Umbilical cord (tissue), 2 donors: Measurements from ENCODE around the gene B4GALT7. TPM values are rescaled to one million over a fixed set of nuclear protein-coding genes. Genes with fewer than 3 reads are reported as not detected.
A peak's percentile ranks its signal among the peaks of the same experiment; 100 is the strongest.

Experiments
- DNase-seq: peaks from one replicate; pipeline ENCODE4 v3.0.0-alpha.2; 2015; ENCODE audit warnings: low spot score
- total RNA-seq: library from RNA; depleted of rRNA; stranded (reverse); fragments of >200 nt; gene quantifications from one replicate; pipeline ENCODE4 v1.2.3, GENCODE V29; 2014; ENCODE audit warnings: low replicate concordance; ENCODE audit not compliant: insufficient read depth

The B4GALT7 gene
- total RNA-seq, 1 donor from 2014 or later: 26.0 TPM

- no peak for DNase-seq
Measured at GRCh38 chr5:177593511-177593910, 6.4 kb upstream of the B4GALT7 start.

GRCh38 chr5:177594071-177594470 lies 5.9 kb upstream of the B4GALT7 start:
- DNase-seq: no peak

GRCh38 chr5:177595026-177595585 lies 4.8 kb upstream of the B4GALT7 start:
- no peak for DNase-seq

- no peak for DNase-seq
Measured at GRCh38 chr5:177595991-177596774, 3.7 kb upstream of the B4GALT7 start.

- DNase-seq: no peak
Measured at GRCh38 chr5:177596775-177597238, 3.1 kb upstream of the B4GALT7 start.

GRCh38 chr5:177598477-177598876 lies 1.5 kb upstream of the B4GALT7 start:
- DNase-seq: no peak

GRCh38 chr5:177600508-177601018 lies 631 bp downstream of the B4GALT7 start:
- peak; percentile 23 for DNase-seq

GRCh38 chr5:177601126-177601525 lies 1.2 kb downstream of the B4GALT7 start:
- DNase-seq: no peak

- no peak for DNase-seq
Measured at GRCh38 chr5:177601577-177602457, 1.9 kb downstream of the B4GALT7 start.

- DNase-seq: no peak
Measured at GRCh38 chr5:177602458-177602830, 2.5 kb downstream of the B4GALT7 start.

- DNase-seq: no peak
Measured at GRCh38 chr5:177603631-177604030, 3.7 kb downstream of the B4GALT7 start.

- no peak for DNase-seq
Measured at GRCh38 chr5:177604116-177604521, 4.2 kb downstream of the B4GALT7 start.

- DNase-seq: no peak
Measured at GRCh38 chr5:177604656-177605055, 4.7 kb downstream of the B4GALT7 start.

GRCh38 chr5:177605078-177605477 lies 5.1 kb downstream of the B4GALT7 start:
- no peak for DNase-seq

GRCh38 chr5:177605667-177606066 lies 5.7 kb downstream of the B4GALT7 start:
- no peak for DNase-seq

- no peak for DNase-seq
Measured at GRCh38 chr5:177606071-177607051, 6.4 kb downstream of the B4GALT7 start.

GRCh38 chr5:177607115-177607451 lies 7.2 kb downstream of the B4GALT7 start:
- DNase-seq: no peak

- DNase-seq: peak; percentile 87
Measured at GRCh38 chr5:177607452-177608192, 7.7 kb downstream of the B4GALT7 start.

- no peak for DNase-seq
Measured at GRCh38 chr5:177608243-177609075, 8.5 kb downstream of the B4GALT7 start.
